Medulla oblongata (tissue), 1 donor: ENCODE measurements around the gene SRC.

ENCODE experiments used
- DNase-seq: peaks from one replicate; pipeline ENCODE4 v3.0.0-alpha.2; 2015; ENCODE audit errors: extremely low spot score

The SRC gene

DNA sequence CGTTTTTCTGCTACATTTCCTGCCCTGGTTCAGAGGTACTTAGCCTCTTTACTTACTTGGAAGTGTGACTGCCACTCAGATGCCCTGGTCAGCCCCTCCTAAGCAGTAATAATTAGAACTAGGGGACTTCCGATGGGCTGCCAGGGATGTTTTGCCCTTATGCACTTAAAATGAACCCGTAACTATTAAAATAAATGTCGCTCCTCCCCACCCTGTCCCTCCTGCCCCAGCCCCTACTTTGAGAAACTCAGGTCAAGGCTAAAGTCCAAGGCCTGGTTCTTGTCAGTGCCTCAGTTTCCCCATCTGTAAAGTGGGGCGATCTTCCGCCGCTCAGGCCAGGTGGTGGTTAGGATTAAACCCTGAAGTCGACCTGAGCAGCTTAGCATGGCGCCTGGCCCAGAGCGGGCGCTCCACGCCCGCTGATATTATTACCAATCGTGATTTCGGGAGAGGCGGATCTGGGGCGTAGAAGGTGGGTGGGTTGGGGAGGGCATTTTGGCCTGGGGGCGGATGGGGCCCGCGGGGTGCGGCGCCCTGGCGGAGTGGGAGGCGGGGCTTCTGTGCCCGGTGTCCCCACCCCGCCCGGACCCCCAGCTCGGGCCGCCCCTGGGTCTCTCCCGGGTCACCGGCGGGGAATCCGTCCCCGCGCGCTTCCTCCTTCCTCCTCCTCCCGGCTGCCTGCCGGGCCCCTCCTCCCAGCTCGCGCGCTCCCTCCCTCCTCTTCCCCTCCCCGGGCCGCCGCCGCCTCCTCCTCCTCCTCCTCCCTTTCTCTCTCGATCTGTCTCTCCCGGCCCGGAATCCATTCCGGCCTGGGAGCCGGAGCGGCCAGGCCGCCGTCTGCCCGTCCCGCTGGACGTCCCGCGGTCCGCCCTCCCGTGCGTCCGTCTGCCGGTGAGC, at the start of gene SRC:
TSS of gene SRC (plus strand) at position 802 of the 897 bp plus-strand sequence. CDS start 38,014 bp downstream, outside the sequence.
- DNase-seq = peak; percentile 39

GRCh38 chr20:37296371-37296770, 49.6 kb upstream of the SRC start:
- DNase-seq = no peak

DNA sequence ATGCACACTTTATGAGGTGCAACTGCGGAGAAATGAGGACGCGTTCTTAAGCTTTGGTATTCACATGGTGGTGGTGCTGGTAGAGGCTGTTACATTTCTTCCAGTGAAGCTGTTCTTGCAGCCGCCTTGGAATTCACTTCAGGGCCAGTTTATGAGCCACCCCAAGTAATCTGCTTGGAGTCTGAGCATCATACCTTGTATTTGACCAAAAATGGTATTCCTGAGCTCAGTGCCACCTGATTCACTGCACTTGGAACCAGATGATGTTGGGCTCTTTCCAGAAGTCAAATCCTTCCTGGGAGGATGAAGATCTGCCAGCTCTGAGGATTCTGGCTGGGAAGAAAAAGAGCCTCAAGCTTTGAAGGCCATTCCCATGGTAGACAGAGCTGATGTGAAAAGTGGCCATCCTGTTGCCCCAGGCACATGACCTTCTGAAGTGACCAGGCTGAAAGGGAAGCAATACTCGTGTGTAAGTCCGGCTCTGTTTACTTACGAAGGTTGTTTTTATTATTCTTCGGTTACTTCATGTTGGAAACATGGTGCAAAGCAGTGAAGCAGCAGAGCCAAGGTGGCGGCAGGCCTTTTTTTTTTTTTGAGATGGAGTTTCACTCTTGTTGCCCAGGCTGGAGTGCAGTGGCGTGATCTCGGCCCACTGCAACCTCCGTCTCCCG, 48.7 kb upstream of the SRC start:
- peak; percentile 33 for DNase-seq

- DNase-seq = no peak
Measured at GRCh38 chr20:37298190-37298939, 47.6 kb upstream of the SRC start.

DNA sequence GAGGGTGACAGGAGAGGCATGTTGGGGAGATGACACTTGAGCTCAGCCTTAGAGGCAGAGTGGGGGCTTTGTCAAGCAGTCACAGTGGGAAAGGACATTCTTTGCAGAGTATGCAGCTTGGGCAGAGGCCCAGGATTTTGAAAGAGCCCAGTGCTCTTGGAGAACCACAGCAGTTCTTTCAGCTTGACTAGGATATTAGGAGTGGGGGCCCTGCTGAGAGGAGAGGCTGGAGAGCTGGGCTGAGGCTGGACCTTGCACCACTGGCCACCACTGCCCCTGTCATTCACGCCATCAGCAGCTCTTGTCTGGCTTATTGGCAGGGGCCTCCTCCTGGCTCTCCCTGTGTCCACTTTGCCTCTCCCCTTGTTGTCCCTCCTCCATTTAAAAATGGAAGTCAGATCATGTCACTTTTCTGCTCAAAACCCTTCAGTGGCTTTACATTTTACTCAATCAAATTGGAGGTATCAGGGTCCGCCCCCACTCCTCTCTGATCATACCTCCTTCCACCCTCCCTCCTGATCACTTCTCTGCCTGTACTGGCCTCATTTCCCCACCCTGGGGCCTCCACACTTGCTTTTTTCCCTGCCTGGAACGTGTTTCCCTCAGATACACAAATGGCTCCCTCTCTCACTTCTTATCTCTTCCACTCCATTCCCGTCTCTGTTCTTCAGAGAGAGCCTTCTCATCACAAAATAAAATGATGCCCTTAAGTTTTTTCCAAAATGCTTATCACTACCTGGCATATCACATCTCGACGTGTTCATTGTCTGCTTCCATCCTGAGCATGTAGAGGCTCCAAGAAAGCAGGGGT, 46.0 kb upstream of the SRC start:
- DNase-seq = peak; percentile 70

GRCh38 chr20:37301120-37301519, 44.8 kb upstream of the SRC start:
- no peak for DNase-seq

GRCh38 chr20:37301558-37301957, 44.4 kb upstream of the SRC start:
- DNase-seq = no peak

DNA sequence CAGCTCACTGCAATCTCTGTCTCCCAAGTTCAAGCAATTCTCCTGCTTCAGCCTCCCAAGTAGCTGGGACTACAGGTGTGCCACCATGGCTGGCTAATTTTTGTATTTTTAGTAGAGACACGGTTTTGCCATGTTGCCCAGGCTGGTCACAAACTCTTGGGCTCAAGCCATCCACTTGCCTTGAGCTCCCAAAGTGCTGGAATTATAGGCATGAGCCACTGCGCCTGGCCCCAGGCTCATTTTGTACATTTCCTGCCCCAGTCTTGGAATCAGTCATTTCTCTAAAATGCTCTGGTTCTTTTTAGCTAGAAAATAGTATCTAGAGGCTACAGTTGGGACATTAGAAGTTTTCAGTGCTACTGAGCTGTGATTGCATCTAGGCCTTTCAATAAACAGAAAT, 43.0 kb upstream of the SRC start:
- no peak for DNase-seq

DNA sequence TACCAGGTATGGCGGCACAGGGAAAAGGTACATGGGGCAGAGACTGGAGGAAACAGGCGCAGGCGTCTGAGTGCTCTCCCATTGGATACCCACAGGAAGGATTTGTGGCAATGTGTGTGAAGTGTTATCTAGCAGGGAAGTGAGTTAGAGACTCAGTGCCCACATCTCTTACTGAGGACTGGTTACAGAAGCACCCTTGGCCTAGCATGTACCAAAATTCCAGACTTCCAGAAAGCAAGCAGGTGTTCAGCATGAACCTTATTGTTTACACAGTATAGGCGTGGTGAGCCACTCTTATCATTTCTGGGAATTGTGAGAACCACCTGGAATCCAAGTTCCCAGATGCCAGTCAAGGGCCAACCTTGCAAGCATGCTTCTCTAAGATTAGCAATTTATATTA, 42.3 kb upstream of the SRC start:
- no peak for DNase-seq

DNA sequence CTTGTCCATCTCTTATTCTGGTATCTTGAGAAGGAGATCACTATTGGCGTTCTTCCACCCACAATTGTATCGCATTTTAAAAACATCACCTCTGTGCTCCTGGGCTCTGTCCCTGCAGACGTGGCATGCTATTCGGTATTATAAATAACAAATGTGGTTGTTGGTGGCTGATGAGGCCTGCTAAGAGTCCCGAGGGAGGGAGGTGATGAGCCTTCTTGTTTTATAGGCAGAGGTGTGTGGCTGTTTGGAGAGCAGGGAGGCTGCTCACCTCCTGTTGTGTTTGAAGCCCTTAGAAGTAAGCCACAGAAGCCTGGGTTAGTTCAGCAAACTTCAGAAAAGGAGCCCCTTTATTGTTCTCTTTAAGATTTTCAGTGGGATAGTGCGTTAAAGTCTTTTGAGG, 40.9 kb upstream of the SRC start:
- DNase-seq = no peak

DNA sequence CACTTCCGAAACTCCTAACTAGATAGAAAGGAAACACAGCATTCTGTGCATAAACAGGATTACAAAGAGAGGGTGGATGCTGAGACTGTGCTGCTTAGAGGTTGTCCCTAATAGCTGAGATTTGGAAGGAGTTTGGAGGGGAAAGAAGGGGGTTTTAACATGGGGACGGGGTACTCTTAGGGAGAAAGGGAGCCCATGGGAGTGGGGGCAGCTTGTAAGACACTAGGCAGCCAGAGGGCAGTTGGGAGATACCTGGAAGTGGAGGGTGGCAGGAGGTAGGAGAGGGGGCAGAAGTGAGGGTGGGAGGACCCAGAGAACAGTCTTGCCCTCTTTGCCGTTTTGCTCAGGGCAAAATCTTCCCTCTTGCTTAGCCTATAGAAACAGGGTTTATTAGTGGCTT, 40.1 kb upstream of the SRC start:
- DNase-seq = no peak

GRCh38 chr20:37308086-37309050, 37.6 kb upstream of the SRC start:
- no peak for DNase-seq

GRCh38 chr20:37309290-37309689, 36.6 kb upstream of the SRC start:
- no peak for DNase-seq

- no peak for DNase-seq
Measured at GRCh38 chr20:37309936-37310590, 35.9 kb upstream of the SRC start.

- no peak for DNase-seq
Measured at GRCh38 chr20:37310951-37311350, 35.0 kb upstream of the SRC start.

- no peak for DNase-seq
Measured at GRCh38 chr20:37311710-37312355, 34.1 kb upstream of the SRC start.

- no peak for DNase-seq
Measured at GRCh38 chr20:37313546-37314091, 32.3 kb upstream of the SRC start.

DNA sequence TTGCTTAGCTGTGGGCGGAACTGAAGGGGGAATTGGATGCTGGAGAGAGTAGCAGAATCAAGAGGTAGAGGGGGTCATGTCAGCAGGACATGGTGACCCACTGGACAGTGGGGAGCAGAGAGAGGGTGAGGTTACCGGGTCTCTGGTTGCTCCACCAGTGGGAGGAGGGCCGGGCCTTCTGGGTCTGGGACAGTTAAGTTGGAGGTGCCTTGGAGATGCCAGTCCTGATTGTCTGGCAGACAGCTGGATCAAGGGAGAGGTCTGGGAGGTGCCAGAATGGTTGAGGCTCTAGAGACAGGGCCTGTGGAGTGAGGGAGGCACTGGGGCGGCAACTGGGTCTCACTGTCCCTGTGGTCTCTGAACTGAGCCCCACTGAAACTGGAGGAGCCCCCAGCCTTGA, 31.8 kb upstream of the SRC start:
- no peak for DNase-seq

DNA sequence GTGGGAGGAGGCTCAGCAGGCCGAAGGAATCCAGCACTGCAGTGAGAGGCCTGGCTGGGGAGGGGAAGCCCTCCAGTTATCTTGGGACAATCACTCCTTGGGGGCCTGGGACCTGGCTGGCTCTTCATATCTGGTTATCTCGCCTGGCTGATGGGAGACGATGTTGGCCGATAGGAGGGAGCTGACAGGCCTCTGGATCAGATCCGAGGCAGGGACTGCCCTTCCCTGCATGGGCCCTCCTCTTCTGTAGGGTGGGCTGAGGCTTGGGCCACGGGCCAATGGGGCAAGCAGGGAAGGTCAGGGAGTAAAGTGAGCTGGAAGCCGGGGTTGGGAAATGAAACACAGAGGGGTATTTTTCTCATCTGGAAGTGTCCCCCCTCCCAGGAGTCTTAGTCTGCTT, 31.3 kb upstream of the SRC start:
- no peak for DNase-seq
